GM23338 (cell line): ENCODE measurements around the gene NEURL1. TPM values are rescaled to one million over a fixed set of nuclear protein-coding genes. Genes with fewer than 3 reads are reported as not detected.

Experiments used
- ATAC-seq: fragments of 200-7000 bp; cut with Tn5 transposase; 3 replicates; pipeline ENCODE4 v1.9.1; 2020
- DNase-seq: peaks from one replicate; pipeline ENCODE4 v3.0.0-alpha.2; 2015; ENCODE audit warnings: low spot score
- H2AFZ ChIP-seq: fragments of 200-600 bp; sonication (generic); 2 replicates; pipeline ENCODE4 v1.8.0; 2016; ENCODE audit warnings: antibody characterized with exemption, mild to moderate bottlenecking, moderate library complexity
- H3F3A ChIP-seq: fragments of 200-600 bp; sonication (generic); replicated peaks from 2 replicates; pipeline ENCODE4 v1.8.0; 2017; ENCODE audit warnings: antibody characterized with exemption, mixed run types, low read depth
- H3K27ac ChIP-seq: fragments of 200-600 bp; sonication (generic); 2 replicates; pipeline ENCODE4 v1.6.1; 2016; ENCODE audit warnings: low read depth
- H3K27me3 ChIP-seq: fragments of 200-600 bp; sonication (generic); 2 replicates; pipeline ENCODE4 v1.8.0; 2016; ENCODE audit warnings: mild to moderate bottlenecking, mixed run types, moderate library complexity; ENCODE audit not compliant: insufficient read depth
- H3K36me3 ChIP-seq: fragments of 200-600 bp; sonication (generic); 2 replicates; pipeline ENCODE4 v1.8.0; 2016; ENCODE audit warnings: mild to moderate bottlenecking; ENCODE audit not compliant: insufficient read depth
- H3K4me1 ChIP-seq: fragments of 200-600 bp; sonication (generic); 2 replicates; pipeline ENCODE4 v1.8.0; 2016; ENCODE audit warnings: mild to moderate bottlenecking, moderate library complexity; ENCODE audit not compliant: insufficient read depth
- H3K4me2 ChIP-seq: fragments of 200-600 bp; sonication (generic); 2 replicates; pipeline ENCODE4 v1.7.1; 2017; ENCODE audit warnings: mixed run types
- H3K4me3 ChIP-seq: fragments of 200-600 bp; sonication (generic); 2 replicates; pipeline ENCODE4 v1.6.1; 2016; ENCODE audit warnings: mixed run types
- H3K79me2 ChIP-seq: fragments of 200-600 bp; sonication (generic); replicated peaks from 2 replicates; pipeline ENCODE4 v1.8.0; 2017; ENCODE audit warnings: mild to moderate bottlenecking; ENCODE audit not compliant: insufficient read depth
- H3K9me2 ChIP-seq: fragments of 200-600 bp; sonication (generic); 2 replicates; pipeline ENCODE4 v1.8.0; 2017; ENCODE audit not compliant: insufficient read depth
- H4K20me1 ChIP-seq: fragments of 200-600 bp; sonication (generic); replicated peaks from 2 replicates; pipeline ENCODE4 v1.8.0; 2017; ENCODE audit warnings: mild to moderate bottlenecking; ENCODE audit not compliant: insufficient read depth
- H3K27ac Mint-ChIP-seq: 2 replicates; pipeline ENCODE4 v1.8.0; 2020; ENCODE audit warnings: inconsistent platforms, mild to moderate bottlenecking, moderate library complexity, mixed read lengths
- H3K27me3 Mint-ChIP-seq: 3 replicates; pipeline ENCODE4 v1.8.0; 2022; ENCODE audit warnings: low read depth, mild to moderate bottlenecking, moderate library complexity, mixed read lengths, inconsistent platforms; ENCODE audit not compliant: insufficient read depth, poor library complexity
- H3K36me3 Mint-ChIP-seq: 3 replicates; pipeline ENCODE4 v1.8.0; 2021; ENCODE audit warnings: low read depth, mild to moderate bottlenecking, inconsistent platforms, moderate library complexity, mixed read lengths
- H3K4me1 Mint-ChIP-seq: 3 replicates; pipeline ENCODE4 v1.8.0; 2020; ENCODE audit warnings: mild to moderate bottlenecking, inconsistent platforms, mixed read lengths
- H3K4me3 Mint-ChIP-seq: 3 replicates; pipeline ENCODE4 v1.8.0; 2021; ENCODE audit warnings: moderate library complexity, mild to moderate bottlenecking, inconsistent platforms, mixed read lengths
- H3K9me3 Mint-ChIP-seq: 3 replicates; pipeline ENCODE4 v1.8.0; 2020; ENCODE audit warnings: moderate library complexity, mild to moderate bottlenecking, inconsistent platforms, mixed read lengths
- CREB1 ChIP-seq: fragments of 250-450 bp; sonication (Bioruptor Pico); IDR thresholded peaks from 2 replicates; pipeline ENCODE4 v1.5.0; 2020; ENCODE audit warnings: low read depth, mild to moderate bottlenecking, moderate library complexity
- EZH2 ChIP-seq: fragments of 200-600 bp; sonication (generic); IDR thresholded peaks from one replicate; pipeline ENCODE4 v1.8.0; 2017; ENCODE audit warnings: antibody characterized with exemption, mild to moderate bottlenecking, low read depth; ENCODE audit not compliant: unreplicated experiment
- EZH2phosphoT487 ChIP-seq: fragments of 200-600 bp; sonication (generic); IDR thresholded peaks from one replicate; pipeline ENCODE4 v1.8.1; 2018; ENCODE audit warnings: antibody characterized with exemption; ENCODE audit not compliant: unreplicated experiment
- JUNB ChIP-seq: IDR thresholded peaks from one replicate; pipeline ENCODE4 v1.6.1; 2016; ENCODE audit warnings: antibody characterized with exemption; ENCODE audit not compliant: unreplicated experiment
- NANOG ChIP-seq: IDR thresholded peaks from 2 replicates; pipeline ENCODE4 v1.6.1; 2016; ENCODE audit warnings: antibody characterized with exemption, borderline replicate concordance
- POLR2AphosphoS5 ChIP-seq: IDR thresholded peaks from 2 replicates; pipeline ENCODE4 v1.6.1; 2016; ENCODE audit warnings: antibody characterized with exemption, low read depth
- STAT1 ChIP-seq: IDR thresholded peaks from one replicate; pipeline ENCODE4 v1.6.1; 2016; ENCODE audit warnings: antibody characterized with exemption; ENCODE audit not compliant: unreplicated experiment
- ZNF114 ChIP-seq: fragments of 250-450 bp; sonication (Bioruptor Pico); IDR thresholded peaks from 2 replicates; pipeline ENCODE4 v1.5.0; 2020; ENCODE audit warnings: mild to moderate bottlenecking, moderate library complexity
- ZNF331 ChIP-seq: fragments of 250-450 bp; sonication (Bioruptor Pico); IDR thresholded peaks from 2 replicates; pipeline ENCODE4 v1.5.0; 2020; ENCODE audit warnings: low read depth, mild to moderate bottlenecking, moderate library complexity
- polyA plus RNA-seq: library from polyadenylated mRNA; unstranded; fragments of >200 nt; fragmentation: Nextera tagmentation; extraction: Ambion mirVana; gene quantifications from 2 replicates; pipeline ENCODE4 v1.2.1, GENCODE V29; 2016
- total RNA-seq: library from RNA; depleted of rRNA; stranded (reverse); fragments of >200 nt; shearing (Covaris generic); gene quantifications from 2 replicates; pipeline ENCODE4 v1.2.3, GENCODE V29; 2014
- TF ChIP-seq, protein P1 (sequence below): fragments of 250-450 bp; sonication (Bioruptor Pico); IDR thresholded peaks from 2 replicates; pipeline ENCODE4 v1.5.0; 2020; ENCODE audit warnings: mild to moderate bottlenecking, moderate library complexity
- TF ChIP-seq, protein P2 (sequence below): IDR thresholded peaks from 2 replicates; pipeline ENCODE4 v1.6.1; 2016; ENCODE audit warnings: antibody characterized with exemption
- TF ChIP-seq, protein P3 (sequence below): IDR thresholded peaks from one replicate; pipeline ENCODE4 v1.6.1; 2018; ENCODE audit warnings: antibody characterized with exemption; ENCODE audit not compliant: unreplicated experiment
- TF ChIP-seq, protein P4 (sequence below), 2 experiments: fragments of 200-600 bp in 1 of 2; sonication (generic) in 1 of 2; conservative IDR thresholded peaks; 2 replicates each; pipeline versions ENCODE4 v1.5.1 to v1.6.1; 2016 to 2017; ENCODE audit warnings: antibody characterized with exemption in 2 of 2, low read depth in 2 of 2, mild to moderate bottlenecking in 2 of 2, moderate library complexity in 1 of 2

Gene NEURL1
- total and polyA plus RNA-seq, 2 experiments from 2014 or later, result 0.82 to 1.1 TPM

DNA sequence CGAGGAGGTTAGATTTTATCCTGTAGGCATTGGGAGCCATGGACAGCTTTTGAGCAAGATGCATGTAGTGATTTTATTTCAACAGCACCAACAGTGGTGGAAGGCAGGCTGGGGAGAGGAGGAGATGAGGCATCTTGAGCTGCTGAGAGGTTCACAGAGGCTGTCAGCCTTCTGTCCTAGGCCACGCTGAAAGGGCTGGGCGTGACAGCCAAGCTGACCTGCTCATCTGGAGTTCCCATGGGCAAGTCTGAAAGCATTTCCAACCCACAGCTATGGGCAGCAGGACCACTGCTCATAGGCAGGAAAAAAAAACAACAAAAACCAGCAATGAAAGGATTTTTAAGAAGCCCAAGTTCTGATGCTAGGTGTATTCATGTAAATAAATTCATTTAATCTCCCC, 7.7 kb downstream of the NEURL1 start:
- Histone ChIP-seq H3K4me1 (no peaks in the 10 kb centered on the region), H3K27ac (no peak overlapping the region), H2AFZ (no peak overlapping the region), H3K36me3 (no peaks in the 10 kb centered on the region), H3F3A (no peaks in the 10 kb centered on the region), H3K4me2 (no peak overlapping the region), H3K9me2 (no peaks in the 10 kb centered on the region), H4K20me1 (no peaks in the 10 kb centered on the region), H3K27me3 (peaks cover 13% of the 10 kb centered on the region), H3K79me2 (no peaks in the 10 kb centered on the region), H3K4me3 (no peak overlapping the region)
- peaks cover 4% of the 10 kb centered on the region for H3K27me3 Mint-ChIP-seq
- TF ChIP-seq EZH2phosphoT487 (no peak), ZNF331 (CRISPR knock-in tag) (no peak), STAT1 (no peak), ZNF114 (CRISPR knock-in tag) (no peak), POLR2AphosphoS5 (no peak), EZH2 (no peak), CREB1 (CRISPR knock-in tag) (no peak), JUNB (no peak), NANOG (no peak)
- TF ChIP-seq, protein P1, sequence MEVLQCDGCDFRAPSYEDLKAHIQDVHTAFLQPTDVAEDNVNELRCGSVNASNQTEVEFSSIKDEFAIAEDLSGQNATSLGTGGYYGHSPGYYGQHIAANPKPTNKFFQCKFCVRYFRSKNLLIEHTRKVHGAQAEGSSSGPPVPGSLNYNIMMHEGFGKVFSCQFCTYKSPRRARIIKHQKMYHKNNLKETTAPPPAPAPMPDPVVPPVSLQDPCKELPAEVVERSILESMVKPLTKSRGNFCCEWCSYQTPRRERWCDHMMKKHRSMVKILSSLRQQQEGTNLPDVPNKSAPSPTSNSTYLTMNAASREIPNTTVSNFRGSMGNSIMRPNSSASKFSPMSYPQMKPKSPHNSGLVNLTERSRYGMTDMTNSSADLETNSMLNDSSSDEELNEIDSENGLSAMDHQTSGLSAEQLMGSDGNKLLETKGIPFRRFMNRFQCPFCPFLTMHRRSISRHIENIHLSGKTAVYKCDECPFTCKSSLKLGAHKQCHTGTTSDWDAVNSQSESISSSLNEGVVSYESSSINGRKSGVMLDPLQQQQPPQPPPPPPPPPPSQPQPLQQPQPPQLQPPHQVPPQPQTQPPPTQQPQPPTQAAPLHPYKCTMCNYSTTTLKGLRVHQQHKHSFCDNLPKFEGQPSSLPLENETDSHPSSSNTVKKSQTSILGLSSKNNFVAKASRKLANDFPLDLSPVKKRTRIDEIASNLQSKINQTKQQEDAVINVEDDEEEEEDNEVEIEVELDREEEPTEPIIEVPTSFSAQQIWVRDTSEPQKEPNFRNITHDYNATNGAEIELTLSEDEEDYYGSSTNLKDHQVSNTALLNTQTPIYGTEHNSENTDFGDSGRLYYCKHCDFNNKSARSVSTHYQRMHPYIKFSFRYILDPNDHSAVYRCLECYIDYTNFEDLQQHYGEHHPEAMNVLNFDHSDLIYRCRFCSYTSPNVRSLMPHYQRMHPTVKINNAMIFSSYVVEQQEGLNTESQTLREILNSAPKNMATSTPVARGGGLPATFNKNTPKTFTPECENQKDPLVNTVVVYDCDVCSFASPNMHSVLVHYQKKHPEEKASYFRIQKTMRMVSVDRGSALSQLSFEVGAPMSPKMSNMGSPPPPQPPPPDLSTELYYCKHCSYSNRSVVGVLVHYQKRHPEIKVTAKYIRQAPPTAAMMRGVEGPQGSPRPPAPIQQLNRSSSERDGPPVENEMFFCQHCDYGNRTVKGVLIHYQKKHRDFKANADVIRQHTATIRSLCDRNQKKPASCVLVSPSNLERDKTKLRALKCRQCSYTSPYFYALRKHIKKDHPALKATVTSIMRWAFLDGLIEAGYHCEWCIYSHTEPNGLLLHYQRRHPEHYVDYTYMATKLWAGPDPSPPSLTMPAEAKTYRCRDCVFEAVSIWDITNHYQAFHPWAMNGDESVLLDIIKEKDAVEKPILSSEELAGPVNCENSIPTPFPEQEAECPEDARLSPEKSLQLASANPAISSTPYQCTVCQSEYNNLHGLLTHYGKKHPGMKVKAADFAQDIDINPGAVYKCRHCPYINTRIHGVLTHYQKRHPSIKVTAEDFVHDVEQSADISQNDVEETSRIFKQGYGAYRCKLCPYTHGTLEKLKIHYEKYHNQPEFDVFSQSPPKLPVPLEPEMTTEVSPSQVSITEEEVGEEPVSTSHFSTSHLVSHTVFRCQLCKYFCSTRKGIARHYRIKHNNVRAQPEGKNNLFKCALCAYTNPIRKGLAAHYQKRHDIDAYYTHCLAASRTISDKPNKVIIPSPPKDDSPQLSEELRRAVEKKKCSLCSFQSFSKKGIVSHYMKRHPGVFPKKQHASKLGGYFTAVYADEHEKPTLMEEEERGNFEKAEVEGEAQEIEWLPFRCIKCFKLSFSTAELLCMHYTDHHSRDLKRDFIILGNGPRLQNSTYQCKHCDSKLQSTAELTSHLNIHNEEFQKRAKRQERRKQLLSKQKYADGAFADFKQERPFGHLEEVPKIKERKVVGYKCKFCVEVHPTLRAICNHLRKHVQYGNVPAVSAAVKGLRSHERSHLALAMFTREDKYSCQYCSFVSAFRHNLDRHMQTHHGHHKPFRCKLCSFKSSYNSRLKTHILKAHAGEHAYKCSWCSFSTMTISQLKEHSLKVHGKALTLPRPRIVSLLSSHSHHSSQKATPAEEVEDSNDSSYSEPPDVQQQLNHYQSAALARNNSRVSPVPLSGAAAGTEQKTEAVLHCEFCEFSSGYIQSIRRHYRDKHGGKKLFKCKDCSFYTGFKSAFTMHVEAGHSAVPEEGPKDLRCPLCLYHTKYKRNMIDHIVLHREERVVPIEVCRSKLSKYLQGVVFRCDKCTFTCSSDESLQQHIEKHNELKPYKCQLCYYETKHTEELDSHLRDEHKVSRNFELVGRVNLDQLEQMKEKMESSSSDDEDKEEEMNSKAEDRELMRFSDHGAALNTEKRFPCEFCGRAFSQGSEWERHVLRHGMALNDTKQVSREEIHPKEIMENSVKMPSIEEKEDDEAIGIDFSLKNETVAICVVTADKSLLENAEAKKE (CRISPR knock-in tag), result no peak
- TF ChIP-seq, protein P2, sequence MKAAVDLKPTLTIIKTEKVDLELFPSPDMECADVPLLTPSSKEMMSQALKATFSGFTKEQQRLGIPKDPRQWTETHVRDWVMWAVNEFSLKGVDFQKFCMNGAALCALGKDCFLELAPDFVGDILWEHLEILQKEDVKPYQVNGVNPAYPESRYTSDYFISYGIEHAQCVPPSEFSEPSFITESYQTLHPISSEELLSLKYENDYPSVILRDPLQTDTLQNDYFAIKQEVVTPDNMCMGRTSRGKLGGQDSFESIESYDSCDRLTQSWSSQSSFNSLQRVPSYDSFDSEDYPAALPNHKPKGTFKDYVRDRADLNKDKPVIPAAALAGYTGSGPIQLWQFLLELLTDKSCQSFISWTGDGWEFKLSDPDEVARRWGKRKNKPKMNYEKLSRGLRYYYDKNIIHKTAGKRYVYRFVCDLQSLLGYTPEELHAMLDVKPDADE, result no peak
- TF ChIP-seq, protein P3, sequence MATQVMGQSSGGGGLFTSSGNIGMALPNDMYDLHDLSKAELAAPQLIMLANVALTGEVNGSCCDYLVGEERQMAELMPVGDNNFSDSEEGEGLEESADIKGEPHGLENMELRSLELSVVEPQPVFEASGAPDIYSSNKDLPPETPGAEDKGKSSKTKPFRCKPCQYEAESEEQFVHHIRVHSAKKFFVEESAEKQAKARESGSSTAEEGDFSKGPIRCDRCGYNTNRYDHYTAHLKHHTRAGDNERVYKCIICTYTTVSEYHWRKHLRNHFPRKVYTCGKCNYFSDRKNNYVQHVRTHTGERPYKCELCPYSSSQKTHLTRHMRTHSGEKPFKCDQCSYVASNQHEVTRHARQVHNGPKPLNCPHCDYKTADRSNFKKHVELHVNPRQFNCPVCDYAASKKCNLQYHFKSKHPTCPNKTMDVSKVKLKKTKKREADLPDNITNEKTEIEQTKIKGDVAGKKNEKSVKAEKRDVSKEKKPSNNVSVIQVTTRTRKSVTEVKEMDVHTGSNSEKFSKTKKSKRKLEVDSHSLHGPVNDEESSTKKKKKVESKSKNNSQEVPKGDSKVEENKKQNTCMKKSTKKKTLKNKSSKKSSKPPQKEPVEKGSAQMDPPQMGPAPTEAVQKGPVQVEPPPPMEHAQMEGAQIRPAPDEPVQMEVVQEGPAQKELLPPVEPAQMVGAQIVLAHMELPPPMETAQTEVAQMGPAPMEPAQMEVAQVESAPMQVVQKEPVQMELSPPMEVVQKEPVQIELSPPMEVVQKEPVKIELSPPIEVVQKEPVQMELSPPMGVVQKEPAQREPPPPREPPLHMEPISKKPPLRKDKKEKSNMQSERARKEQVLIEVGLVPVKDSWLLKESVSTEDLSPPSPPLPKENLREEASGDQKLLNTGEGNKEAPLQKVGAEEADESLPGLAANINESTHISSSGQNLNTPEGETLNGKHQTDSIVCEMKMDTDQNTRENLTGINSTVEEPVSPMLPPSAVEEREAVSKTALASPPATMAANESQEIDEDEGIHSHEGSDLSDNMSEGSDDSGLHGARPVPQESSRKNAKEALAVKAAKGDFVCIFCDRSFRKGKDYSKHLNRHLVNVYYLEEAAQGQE, result no peak
- TF ChIP-seq, protein P4, sequence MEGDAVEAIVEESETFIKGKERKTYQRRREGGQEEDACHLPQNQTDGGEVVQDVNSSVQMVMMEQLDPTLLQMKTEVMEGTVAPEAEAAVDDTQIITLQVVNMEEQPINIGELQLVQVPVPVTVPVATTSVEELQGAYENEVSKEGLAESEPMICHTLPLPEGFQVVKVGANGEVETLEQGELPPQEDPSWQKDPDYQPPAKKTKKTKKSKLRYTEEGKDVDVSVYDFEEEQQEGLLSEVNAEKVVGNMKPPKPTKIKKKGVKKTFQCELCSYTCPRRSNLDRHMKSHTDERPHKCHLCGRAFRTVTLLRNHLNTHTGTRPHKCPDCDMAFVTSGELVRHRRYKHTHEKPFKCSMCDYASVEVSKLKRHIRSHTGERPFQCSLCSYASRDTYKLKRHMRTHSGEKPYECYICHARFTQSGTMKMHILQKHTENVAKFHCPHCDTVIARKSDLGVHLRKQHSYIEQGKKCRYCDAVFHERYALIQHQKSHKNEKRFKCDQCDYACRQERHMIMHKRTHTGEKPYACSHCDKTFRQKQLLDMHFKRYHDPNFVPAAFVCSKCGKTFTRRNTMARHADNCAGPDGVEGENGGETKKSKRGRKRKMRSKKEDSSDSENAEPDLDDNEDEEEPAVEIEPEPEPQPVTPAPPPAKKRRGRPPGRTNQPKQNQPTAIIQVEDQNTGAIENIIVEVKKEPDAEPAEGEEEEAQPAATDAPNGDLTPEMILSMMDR (conservative IDR thresholded peaks at IDR 0.05; ENCODE audit: low read depth in 2 of 2), result no peak
- ATAC-seq (no peak), DNase-seq (no peak)
- peaks cover 4% of the 10 kb centered on the region; the same call in 2 of the 3 replicates for H3K4me1 Mint-ChIP-seq
- no peak overlapping the region for H3K4me3 Mint-ChIP-seq
- H3K27ac Mint-ChIP-seq, result no peak overlapping the region
- H3K36me3 Mint-ChIP-seq, result no peaks in the 10 kb centered on the region
- no peaks in the 10 kb centered on the region; the same call in 2 of the 3 replicates for H3K9me3 Mint-ChIP-seq
